Activated CD4-positive, alpha-beta T cell treated with anti-CD3 and anti-CD28 coated beads, Interleukin-2, amount 50 U/mL, for 24 hours (primary cell): ENCODE results near the gene KAT2B.

Experiments used
- DNase-seq, 2 donors: peaks; one replicate each; pipeline ENCODE4 v3.0.0-alpha.2; 2020; ENCODE audit warnings: low read depth in 1 of 2, low spot score in 1 of 2

The KAT2B gene

GRCh38 chr3:20141851-20142250 lies 101.6 kb downstream of the KAT2B start:
- no peak for DNase-seq

DNA sequence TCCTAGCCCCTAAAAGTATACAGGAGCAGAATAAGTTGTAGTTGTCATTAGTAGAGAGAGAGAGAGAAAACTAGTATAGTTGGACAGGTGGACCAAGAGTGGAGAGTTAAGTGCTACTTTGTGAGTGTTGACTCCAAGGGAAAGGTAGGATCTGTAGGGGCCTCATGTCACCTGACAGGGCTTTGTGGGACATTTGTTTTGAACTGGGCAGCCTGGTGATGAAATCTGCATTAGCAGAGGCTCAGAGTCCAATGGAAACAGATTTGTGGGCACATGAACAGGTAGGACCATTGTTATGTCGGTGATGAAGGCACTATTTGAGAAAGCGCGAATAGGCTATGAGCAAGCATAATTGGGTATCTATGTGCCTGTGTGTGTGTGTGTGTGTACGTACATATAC lies 102.3 kb downstream of the KAT2B start:
- no peak for DNase-seq

DNA sequence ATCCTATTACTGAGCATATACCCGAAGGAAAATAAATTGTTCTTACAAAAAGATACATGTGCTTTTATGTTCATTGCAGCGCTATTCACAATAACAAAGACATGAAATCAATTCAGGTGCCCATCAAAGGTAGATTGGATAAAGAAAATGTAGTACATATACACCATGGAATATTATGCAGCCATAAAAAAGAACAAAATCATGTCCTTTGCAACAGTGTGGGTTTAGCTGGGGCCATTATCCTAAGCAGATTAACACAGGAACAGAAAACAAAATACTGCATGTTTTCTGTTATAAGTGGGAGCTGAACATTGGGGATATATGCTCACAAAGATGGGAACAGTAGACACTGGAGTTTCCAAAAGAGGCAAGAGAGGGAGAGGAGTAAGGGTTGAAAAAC lies 103.3 kb downstream of the KAT2B start:
- DNase-seq: no peak

GRCh38 chr3:20145874-20146273 lies 105.6 kb downstream of the KAT2B start:
- DNase-seq: no peak

DNA sequence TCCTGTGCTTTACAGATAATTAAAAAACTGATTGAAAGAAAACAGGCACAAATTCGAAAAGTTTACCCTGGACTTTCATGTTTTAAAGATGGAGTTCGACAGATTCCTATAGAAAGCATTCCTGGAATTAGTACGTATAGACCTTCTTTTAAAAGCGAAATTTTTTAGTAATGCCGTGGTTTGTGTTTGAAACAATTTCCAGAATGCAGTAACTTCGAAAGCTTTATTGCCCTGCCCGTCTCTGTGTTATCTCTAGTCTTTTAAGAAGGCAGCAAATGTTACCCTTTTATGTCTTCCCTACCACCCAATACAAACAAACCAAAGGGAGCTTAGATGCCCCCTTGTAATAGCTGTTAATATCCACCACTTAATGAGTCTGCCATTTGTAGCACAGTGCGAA lies 106.1 kb downstream of the KAT2B start:
- no peak for DNase-seq

DNA sequence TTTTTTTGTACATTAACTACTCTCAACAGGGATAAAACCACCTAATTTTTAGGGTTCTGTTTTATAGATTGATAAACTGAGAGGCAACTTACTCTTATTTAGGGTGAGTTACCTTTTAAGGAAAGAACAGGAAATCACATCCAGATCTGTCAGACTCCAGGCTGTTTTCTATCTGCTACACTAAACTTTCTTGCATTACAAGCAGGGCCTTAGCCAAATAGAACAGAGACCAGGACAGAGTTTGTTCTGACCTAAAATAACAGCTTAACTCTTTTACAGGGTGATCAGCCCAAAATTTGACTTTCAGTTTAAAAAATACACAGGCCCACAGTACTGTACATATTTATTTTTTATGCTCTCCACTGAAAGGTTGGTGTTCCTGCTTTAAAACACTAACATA lies 107.1 kb downstream of the KAT2B start:
- DNase-seq: no peak

DNA sequence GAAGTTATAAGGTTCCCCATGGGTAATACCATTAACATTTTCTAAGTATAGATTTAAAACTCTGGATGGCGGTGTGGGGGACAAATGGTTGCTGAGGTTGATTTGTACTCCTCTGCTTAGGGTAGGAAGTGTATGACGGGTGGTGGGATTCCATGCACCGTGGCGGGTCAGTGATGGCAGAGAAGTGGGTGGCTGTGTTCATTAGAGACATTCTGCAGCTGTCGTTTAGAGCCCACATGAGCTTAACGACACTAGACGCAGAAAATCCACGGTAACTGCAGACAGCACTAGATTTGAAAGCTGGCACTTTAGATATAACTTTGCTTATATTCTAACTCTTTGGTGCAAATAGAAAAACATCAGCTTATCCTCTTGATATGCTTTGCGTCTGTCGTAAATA lies 108.2 kb downstream of the KAT2B start:
- DNase-seq: no peak

- DNase-seq: no peak
These were observed 113.8 kb downstream of the KAT2B start for GRCh38 chr3:20154078-20154477.

- DNase-seq: no peak
These were observed 114.7 kb downstream of the KAT2B start for GRCh38 chr3:20154928-20155327.

DNA sequence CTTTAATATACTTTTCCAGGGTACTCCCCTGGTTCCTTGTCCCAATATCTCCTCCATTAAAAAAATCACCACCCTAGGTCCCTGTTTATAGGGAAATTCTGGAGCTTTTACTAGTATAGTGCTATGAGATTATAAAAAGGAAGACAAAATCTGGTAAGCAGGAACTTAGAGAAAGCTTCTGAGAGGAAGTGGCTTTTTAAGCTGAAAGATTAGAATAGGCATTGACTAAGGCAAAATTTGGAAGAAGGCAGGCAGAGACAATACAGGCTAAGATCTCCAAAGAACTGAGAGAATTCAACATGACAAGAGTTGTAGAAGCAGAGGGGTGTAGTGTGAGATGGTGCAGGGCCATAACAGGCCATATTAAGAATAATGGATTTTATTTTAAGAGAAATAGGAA lies 120.0 kb downstream of the KAT2B start:
- no peak for DNase-seq

DNA sequence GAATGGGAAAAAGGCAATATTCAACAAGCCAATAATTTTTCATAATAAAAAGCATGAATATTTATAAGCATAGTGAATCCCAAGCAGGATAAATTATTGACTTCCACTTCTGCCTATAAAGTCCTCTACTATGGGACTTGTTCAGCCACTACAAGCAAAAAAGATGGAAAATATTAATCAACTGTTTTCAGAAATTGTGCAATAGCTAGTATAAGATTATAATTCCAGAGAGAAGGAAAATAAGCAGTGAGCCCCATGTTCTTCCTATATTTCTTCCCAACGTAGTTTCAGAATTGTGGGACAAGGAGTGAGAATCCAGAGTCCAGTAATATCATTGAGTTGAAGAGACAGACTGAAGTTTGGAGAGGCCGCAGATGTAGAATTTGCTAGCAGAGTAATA lies 121.5 kb downstream of the KAT2B start:
- DNase-seq: no peak

DNA sequence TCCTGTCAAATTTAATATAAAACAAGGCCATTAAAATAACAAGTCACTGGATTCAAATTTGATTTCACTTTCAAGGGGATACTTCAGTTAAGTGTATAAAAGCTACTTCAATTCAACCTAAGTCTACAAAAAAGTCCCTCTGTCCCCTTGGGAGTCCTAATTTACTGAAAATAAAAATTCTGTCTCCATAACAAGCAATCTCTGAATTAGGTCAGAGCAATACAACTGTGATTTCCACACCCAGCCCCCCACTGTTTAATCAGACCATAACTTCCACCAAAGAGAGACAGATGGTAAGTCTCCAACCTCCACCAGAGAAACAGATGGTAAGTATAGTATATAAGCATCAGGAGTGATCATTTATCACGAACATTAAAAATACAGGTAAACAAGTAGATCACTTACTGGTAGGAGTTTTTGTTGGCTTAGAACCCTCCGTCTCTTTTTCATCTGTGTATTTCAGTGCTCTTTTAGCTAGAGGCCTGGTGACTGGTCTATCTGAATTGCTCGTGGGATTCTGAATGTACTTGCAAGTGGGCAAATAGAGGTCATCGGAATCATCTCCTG lies 133.7 kb downstream of the KAT2B start:
- DNase-seq: no peak

DNA sequence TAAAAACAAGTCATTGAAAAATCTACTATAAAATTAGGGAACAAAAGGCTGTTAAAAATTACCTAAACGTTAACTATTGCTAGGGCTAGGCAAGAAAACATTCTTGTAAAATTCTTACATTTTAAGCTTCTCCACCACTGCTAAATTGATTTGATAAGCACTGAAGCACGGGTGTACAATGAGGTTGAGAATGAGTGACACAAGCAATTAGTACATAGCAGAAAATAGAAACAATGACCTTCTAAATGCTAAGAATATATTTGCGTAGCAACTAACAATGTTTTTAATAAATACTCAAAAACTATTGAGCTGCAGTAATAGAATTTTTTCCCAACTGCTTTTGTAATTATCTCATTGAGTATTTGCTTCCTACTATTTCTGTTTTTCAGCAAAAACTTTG lies 141.0 kb downstream of the KAT2B start:
- no peak for DNase-seq

GRCh38 chr3:20182206-20182605 lies 142.0 kb downstream of the KAT2B start:
- DNase-seq: no peak

GRCh38 chr3:20185331-20185678 lies 145.1 kb downstream of the KAT2B start:
- no peak for DNase-seq

DNA sequence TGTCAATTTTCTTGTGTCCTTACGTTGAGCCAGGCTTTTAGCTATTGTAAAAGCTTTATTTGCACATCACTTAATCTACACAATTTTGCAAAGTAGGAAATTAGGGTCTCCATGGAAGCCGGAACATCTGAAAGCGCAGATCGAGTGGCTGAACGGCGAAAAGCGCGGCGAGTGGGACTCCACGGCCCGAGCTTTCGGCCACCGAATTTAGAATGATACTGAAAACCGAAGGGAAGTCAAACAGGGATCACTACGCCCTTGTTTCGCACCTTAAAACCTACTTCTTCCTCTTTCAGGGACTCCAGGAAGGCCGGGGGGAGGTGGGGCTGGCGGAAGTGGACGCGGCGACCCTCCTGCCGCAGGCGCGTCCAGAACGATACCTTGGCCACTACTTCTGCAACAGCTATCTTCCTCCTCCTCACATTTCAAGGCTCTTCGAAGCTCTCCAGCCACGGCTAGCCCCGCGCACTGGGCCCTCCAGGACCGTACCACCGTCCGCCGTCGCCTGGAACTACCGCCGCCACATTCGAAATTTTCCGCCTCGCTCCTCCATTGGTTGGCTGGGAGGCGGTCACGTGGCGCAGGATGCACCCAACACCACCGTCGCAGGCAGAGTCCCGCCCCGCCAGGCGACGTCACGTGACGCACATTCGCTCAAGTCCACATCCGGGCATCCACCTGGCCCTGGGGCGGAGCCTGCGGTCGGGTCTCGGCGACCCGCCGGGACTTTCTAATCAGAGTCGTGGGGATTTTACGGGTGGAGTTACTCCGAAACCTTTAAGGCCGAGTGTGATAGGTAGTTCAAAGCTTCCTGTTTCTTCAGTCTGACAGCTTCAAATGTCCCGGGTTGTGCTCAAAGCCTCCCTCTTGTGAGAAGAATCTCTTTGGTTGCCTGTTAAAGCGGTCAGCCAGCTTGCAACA lies 145.7 kb downstream of the KAT2B start, which contains the start of gene SGO1:
SGO1 (minus strand) TSS at position 528 of the 921 bp plus-strand sequence. CDS start 2,179 bp downstream, outside the sequence.
- peak; percentile 99 to 100 for DNase-seq

DNA sequence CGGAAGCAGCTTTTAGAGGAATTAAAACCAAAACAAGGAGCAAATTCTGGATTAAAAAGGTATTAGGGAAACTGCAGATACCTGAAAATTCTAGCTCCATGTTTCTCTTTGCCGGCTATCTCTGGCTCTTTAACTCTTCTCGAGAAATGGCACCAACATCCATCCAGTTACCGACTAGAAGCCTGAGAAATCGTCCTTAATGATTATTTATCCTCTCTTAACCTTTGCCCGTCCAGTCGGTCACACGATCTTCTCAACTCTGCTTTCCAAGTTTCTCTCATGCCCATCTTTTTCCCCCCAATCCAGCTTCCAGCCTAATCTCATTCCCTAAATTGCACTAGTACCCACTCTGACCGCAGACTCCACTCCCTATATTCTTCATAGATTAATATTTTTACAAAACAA lies 146.4 kb downstream of the KAT2B start:
- no peak for DNase-seq

DNA sequence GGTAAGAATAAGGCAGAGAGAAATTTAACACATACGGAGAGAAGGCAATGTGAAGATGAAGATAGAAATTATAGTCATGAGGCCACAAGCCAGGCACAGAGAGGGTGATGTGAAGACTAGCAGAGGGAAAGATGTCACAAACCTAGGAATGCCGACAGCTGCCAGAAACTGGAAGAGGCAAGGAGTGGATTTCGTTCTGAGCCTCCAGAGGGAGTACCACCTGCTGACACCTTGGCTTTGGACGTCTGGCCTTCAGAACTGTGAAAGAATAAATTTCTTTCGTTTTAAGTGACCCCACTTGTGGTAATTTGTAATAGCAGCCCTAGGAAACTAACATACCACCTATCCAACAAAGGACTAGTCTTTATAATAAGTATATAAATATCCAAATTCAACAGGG lies 150.7 kb downstream of the KAT2B start:
- no peak for DNase-seq

DNA sequence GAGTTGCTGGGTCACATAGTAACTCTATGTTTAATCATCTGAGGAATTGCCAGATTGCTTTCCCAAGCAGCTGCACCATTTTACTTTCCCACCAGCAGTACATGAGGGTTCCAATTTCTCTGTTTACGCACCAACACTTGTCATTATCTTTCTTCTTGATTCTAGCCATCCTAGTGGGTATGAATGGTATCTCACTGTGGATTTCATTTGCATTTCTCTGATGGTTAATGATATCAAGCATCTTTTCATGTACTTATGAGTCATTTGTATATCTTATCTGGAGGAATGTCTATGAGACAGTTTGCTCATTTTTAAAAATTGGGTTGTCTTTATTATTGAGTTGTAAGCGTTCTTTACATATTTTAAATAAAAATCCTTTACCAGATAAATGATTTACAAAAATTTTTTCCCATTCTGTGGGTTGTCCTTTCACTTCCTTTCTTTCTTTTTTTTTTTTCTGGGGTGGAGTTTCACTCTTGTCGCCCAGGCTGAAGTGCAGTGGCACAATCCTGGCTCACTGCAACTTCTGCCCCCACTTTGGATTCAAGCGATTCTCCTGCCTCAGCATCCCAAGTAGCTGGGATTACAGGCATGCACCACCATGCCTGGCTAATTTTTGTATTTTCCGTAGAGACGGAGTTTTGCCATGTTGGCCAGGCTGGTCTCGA lies 154.7 kb downstream of the KAT2B start:
- DNase-seq: no peak

DNA sequence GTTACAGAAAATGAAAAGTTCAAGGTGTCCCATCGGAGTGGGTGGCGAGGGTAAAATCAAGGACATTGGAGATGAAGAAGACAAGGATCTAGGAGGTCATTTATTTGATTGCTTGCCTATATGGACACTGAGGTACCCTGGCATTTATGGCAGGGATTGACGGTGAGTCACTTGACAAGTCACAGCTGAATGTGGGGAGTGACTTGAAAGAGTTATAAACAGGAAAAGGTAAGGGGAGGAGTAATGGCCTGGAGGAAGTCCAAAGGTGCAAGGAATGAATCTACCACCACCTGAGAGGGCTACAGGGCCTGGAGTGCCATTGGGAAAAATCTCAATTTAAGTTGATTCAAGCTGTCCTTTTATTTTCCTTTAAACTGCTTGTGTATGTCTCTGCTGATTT lies 157.5 kb downstream of the KAT2B start:
- DNase-seq: no peak

- no peak for DNase-seq
These were observed 160.9 kb downstream of the KAT2B start for GRCh38 chr3:20201143-20201542.
